Sigmoid colon (tissue), 4 donors: ENCODE measurements around the gene ENAH.

Source experiments
- EP300 ChIP-seq, 4 donors: sonication (generic); formaldehyde crosslinking; IDR thresholded peaks; one replicate each; pipeline ENCODE4 v1.6.1; 2017; ENCODE audit warnings: antibody characterized with exemption in 4 of 4
- POLR2A ChIP-seq, 2 donors: fragments of 450-650 bp; IDR thresholded peaks; one replicate each; pipeline ENCODE4 v1.6.1; 2016; ENCODE audit warnings: antibody characterized with exemption in 2 of 2, mild to moderate bottlenecking in 2 of 2, moderate library complexity in 2 of 2
- TF ChIP-seq, protein P1 (sequence below), 4 experiments: fragments of 450-650 bp in 3 of 4; fragments of 200-600 bp in 1 of 4; IDR thresholded peaks; one replicate each; pipeline ENCODE4 v1.5.1; 2016 to 2019; ENCODE audit warnings: antibody characterized with exemption in 4 of 4, mild to moderate bottlenecking in 3 of 4, moderate library complexity in 2 of 4

DNA sequence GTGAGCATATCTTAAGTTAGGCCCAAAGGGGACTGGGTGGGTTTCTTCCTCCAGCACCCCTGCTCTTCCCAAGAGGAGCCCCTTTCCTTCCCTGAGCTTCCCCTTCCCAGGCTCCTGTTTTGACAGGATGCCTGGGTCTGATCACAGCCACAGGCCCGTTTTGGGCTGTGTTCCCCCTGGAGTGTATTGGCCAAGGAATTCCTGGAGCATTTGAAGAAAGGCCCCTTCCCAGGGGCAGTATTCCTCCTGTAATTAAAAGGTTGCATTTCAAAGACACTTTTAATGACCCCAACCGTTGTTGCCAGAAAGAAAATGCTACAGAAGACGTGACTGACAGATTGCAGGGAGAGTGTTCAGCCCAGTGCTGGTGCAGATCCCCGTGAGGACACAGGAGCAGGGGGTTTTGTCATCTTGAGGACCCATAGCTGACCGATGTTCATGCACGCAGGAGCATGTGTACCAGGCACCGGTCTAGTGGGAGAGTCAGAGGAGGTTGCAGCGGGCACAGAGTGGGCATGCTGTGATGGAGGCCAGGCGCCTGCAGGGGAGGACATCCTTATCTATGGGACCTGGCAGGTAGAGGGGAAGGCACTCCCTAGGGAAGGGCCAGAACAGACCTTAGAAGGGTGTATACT, 205.8 kb downstream of the ENAH start:
- TF ChIP-seq, protein P1, sequence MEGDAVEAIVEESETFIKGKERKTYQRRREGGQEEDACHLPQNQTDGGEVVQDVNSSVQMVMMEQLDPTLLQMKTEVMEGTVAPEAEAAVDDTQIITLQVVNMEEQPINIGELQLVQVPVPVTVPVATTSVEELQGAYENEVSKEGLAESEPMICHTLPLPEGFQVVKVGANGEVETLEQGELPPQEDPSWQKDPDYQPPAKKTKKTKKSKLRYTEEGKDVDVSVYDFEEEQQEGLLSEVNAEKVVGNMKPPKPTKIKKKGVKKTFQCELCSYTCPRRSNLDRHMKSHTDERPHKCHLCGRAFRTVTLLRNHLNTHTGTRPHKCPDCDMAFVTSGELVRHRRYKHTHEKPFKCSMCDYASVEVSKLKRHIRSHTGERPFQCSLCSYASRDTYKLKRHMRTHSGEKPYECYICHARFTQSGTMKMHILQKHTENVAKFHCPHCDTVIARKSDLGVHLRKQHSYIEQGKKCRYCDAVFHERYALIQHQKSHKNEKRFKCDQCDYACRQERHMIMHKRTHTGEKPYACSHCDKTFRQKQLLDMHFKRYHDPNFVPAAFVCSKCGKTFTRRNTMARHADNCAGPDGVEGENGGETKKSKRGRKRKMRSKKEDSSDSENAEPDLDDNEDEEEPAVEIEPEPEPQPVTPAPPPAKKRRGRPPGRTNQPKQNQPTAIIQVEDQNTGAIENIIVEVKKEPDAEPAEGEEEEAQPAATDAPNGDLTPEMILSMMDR (IDR thresholded peaks at IDR 0.05): no peak
- TF ChIP-seq POLR2A (IDR thresholded peaks at IDR 0.05) (no peak), EP300 (IDR thresholded peaks at IDR 0.05) (no peak)
